Lower leg skin (tissue), 3 donors: Measurements from ENCODE around the gene EPC2.

Experiments used
- CTCF ChIP-seq, 3 donors: fragments of 450-650 bp; IDR thresholded peaks; one replicate each; pipeline ENCODE4 v1.5.1; 2016; ENCODE audit warnings: antibody characterized with exemption in 3 of 3, mild to moderate bottlenecking in 3 of 3, moderate library complexity in 2 of 3
- POLR2A ChIP-seq, 2 donors: fragments of 450-650 bp; IDR thresholded peaks; one replicate each; pipeline ENCODE4 v1.6.1; 2016 to 2017; ENCODE audit warnings: antibody characterized with exemption in 2 of 2, mild to moderate bottlenecking in 1 of 2, moderate library complexity in 1 of 2

- TF ChIP-seq CTCF (IDR thresholded peaks at IDR 0.05) (no peak), POLR2A (IDR thresholded peaks at IDR 0.05) (no peak)
Measured at GRCh38 chr2:148704247-148704646, 59.7 kb downstream of the EPC2 start.
